Brain microvascular endothelial cell (primary cell): ENCODE data around the gene BCL7C.

Source experiments
- DNase-seq: peaks from one replicate; pipeline ENCODE4 v3.0.0-alpha.2; 2020
- H3K27ac ChIP-seq: fragments of 250-450 bp; sonication (Bioruptor Pico); 2 replicates; pipeline ENCODE4 v1.5.1; 2020; ENCODE audit warnings: mild to moderate bottlenecking, moderate library complexity
- H3K27me3 ChIP-seq: fragments of 250-450 bp; sonication (Bioruptor Pico); replicated peaks from 2 replicates; pipeline ENCODE4 v1.5.1; 2020; ENCODE audit warnings: mild to moderate bottlenecking
- H3K36me3 ChIP-seq: fragments of 250-450 bp; sonication (Bioruptor Pico); replicated peaks from 2 replicates; pipeline ENCODE4 v1.5.1; 2020; ENCODE audit warnings: mild to moderate bottlenecking
- H3K4me3 ChIP-seq: 2 replicates; pipeline ENCODE4 v1.5.1; 2011; ENCODE audit warnings: low read depth, mild to moderate bottlenecking, control low read depth, low read length, moderate library complexity
- in situ Hi-C: cut with HindIII; loops from 2 replicates; pipeline ENCODE4 v1.10.0; 2017; ENCODE audit warnings: low sequenced_read_pairs, low pct_ligation_motif_present
- TF ChIP-seq, protein P1 (sequence below): IDR thresholded peaks from 2 replicates; pipeline ENCODE4 v1.5.1; 2011; ENCODE audit warnings: low read depth, mild to moderate bottlenecking, moderate library complexity, low read length, control low read depth, inconsistent platforms; ENCODE audit errors: missing control alignments

Gene BCL7C

DNA sequence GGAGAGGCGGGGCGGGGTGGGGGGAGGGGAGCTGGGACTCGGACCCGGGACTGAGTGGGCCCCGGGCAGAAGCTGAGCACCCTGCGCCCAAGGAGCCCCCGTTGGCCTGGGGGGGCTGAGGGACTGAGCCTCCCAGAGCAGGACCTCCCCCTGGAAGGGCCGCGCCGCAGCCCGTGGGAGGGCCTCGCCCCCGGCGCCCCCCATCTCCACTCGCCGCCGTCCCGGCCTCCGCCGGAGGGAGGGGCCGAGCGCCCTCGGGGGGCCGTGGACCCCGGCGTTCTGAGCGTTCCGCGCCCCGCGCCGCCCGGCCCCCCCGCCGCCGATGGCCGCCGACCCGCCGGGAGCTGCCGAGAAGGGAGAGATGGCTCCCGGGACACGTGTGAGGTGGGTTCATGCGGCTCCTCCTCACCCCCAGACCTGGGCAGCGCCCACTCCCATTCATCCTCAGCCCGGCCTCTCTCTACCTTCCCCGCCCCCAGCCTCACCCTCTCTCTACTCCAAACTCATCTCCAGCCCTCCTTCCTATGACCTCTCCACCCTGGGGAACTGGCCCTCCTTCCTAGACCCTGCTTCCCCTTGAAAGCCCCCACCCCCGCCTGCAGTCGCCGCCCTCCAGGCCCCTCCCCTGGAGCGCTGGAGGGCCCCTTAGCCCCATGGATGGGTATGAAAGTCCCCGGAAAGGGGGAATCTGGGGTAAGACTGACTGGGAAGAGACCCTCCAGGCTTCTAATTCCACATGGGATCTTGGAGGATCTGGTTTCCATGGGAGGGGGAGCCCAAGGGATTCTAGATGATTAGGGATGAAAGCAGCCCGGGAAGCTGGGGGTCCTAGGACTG is 30.4 kb upstream of the BCL7C start:
- TF ChIP-seq, protein P1, sequence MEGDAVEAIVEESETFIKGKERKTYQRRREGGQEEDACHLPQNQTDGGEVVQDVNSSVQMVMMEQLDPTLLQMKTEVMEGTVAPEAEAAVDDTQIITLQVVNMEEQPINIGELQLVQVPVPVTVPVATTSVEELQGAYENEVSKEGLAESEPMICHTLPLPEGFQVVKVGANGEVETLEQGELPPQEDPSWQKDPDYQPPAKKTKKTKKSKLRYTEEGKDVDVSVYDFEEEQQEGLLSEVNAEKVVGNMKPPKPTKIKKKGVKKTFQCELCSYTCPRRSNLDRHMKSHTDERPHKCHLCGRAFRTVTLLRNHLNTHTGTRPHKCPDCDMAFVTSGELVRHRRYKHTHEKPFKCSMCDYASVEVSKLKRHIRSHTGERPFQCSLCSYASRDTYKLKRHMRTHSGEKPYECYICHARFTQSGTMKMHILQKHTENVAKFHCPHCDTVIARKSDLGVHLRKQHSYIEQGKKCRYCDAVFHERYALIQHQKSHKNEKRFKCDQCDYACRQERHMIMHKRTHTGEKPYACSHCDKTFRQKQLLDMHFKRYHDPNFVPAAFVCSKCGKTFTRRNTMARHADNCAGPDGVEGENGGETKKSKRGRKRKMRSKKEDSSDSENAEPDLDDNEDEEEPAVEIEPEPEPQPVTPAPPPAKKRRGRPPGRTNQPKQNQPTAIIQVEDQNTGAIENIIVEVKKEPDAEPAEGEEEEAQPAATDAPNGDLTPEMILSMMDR: no peak
- in situ Hi-C loops: no loop called here
- H3K36me3 ChIP-seq: peaks cover 6% of the 10 kb centered on the region
- peak overlapping the region; percentile 72 for H3K4me3 ChIP-seq
- H3K27ac ChIP-seq: no peak overlapping the region
- DNase-seq: no peak
- H3K27me3 ChIP-seq: no peaks in the 10 kb centered on the region

DNA sequence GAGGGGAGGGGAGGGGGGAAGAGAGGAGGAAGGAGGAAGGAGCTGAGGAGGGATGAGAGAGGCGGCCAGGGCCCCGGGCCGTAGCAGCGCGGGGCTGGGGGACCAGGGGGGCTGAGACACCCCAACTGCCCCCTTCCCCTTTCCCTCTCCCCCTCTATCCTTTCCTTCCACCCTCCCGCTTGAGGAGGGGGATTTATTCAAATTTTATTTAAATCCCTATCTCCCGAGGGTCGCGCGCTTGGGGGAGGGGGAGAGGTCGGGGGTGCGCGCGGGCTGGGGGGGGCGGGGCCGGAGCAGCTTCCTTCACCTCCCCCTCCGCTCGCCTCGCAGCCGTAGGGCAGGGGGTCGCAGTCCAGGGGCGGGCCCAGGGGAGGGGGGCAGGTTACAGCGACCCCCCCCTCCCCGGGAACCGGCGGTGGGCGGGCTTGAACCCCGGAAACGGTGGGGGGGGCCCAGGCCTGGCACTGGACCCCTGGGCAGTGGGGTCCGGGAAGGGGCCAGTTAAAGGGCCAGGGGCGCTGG is 29.7 kb upstream of the BCL7C start, which contains the start of gene FBXL19:
Gene FBXL19 (plus strand): TSS at position 19 of the 522 bp plus-strand sequence. CDS start 2,183 bp downstream, outside the sequence.
- H3K27ac ChIP-seq: peak within 1 kb of the TSS; percentile 97
- H3K4me3 ChIP-seq: peak within 1 kb of the TSS; percentile 95
- in situ Hi-C loops: no loop called here
- TF ChIP-seq, protein P1: no peak
- no peaks in the 10 kb centered on the region for H3K27me3 ChIP-seq
- no peak for DNase-seq
- H3K36me3 ChIP-seq: peaks cover 5% of the 10 kb centered on the region

DNA sequence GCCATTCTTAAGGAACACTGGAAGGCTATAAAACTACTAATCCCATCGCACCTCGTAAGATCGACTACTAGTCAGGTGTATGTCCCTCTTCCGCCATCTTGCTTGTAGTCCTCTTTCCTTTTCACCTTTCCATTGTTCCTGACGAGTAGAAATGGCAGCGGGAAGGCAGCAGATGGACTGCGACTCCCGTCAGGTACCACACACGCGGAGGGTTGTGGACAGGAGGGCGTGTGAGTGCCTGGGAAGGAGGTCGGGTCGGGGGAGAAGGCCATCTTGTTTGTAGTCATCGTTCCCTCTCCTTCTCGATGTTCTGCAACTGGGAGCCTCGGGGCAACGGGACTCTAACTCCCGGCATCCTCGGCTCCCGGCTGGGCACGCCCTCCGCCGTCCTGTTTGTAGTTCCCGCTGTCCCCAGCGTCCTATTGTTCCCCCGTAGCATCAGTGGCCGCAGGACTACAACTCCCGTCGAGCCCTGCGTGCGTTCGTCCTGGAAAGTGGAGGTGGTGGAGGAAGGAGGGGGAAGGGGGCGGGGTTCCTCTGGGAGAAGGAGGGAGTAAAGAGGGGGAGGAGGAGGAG is 29.2 kb upstream of the BCL7C start:
- Histone ChIP-seq H3K27me3 (no peaks in the 10 kb centered on the region), H3K4me3 (peak overlapping the region; percentile 95), H3K36me3 (peaks cover 3% of the 10 kb centered on the region), H3K27ac (peak overlapping the region; percentile 97)
- TF ChIP-seq, protein P1: no peak
- peak; percentile 99 for DNase-seq
- in situ Hi-C loops: no loop called here

DNA sequence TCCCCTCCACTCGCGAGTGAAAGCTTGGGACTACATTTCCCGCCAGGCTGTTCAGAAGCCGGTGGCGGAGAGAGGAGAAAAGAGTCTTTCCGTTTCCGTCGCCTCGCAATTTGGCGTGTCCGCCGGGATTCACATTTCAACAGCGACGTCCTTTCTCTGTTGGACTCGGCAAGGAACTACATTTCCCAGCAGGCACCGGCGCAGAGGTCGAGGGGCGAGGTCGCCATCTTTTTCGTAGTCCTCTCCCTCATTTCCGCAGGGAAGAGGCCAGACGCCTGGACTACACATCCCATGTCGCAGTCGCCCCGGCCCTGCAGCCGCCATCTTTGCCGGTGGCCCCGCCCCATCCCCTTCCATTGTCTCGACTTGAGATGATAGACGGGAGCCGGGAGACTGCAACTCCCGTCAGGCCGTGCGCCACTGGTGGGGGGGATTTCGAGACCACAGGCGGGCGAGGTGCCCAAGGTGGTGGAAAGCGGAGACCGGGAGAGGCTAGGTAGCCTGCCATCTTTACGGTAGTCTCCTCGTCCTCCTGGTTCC is 28.6 kb upstream of the BCL7C start:
- in situ Hi-C loops: no loop called here
- peak; percentile 100 for DNase-seq
- TF ChIP-seq, protein P1: no peak
- Histone ChIP-seq H3K27ac (peak overlapping the region; percentile 97), H3K27me3 (no peaks in the 10 kb centered on the region), H3K4me3 (peak overlapping the region; percentile 95), H3K36me3 (peaks cover 2% of the 10 kb centered on the region)

DNA sequence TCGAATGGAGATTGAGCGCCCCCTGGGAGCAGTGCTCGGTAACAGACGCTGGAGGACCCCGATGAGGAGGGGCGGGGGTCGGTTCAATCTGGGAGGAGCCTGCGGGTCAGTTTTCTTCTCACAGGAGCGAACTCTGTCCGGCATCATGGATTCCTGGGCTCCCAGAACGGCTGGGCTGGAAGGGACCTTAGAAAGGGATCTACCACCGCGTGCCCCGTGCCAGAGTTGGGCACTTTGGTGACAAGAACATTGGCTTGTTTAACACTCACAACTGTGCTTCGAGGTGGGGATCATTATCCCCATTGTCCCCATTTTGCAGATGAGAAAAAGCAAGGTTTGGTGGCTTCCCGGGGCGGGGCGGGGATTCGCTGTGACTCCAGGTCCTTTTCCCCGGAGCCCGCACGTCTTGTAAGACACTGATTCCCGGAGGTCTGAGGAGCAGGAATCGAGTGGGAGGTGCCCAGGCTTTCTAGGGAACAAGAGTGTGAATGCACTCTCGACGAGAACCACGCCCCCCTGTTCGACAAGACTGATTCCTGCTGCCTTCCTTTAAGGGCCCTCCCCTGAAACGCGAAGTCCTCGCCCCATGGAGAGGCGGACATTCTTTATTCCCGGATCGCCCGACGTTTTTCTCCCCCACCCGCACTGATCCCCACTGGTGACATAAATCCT is 28.0 kb upstream of the BCL7C start:
- peak overlapping the region; percentile 44 for H3K27ac ChIP-seq
- no peaks in the 10 kb centered on the region for H3K36me3 ChIP-seq
- TF ChIP-seq, protein P1: peak; percentile 94
- peak; percentile 90 for DNase-seq
- in situ Hi-C loops: no loop called here
- H3K27me3 ChIP-seq: no peaks in the 10 kb centered on the region
- peak overlapping the region; percentile 68 for H3K4me3 ChIP-seq
